Natural killer cell treated with Interleukin-12 subunit alpha and Interleukin-12 subunit beta and Interleukin-15 and Interleukin-18, amount 100 ng/mL, for 72 hours (primary cell): ENCODE measurements around the gene SAA4. TPM values are rescaled to one million over a fixed set of nuclear protein-coding genes. Genes with fewer than 3 reads are reported as not detected.
"Not testable (repeated sequence)": the region's sequence is repeated elsewhere in the genome, so short reads cannot be mapped to it uniquely, and the experiment has no call there.

Source experiments
- ATAC-seq, 2 donors: fragments of 150-1000 bp; cut with Tn5 transposase in 1 of 2; sonication (Bioruptor Pico), chemical (Tn5 transposase) in 1 of 2; 2 replicates each; pipeline ENCODE4 v1.10.0; 2021
- DNase-seq: peaks from one replicate; pipeline ENCODE4 v3.0.0; 2022; ENCODE audit warnings: low spot score
- H3K27ac Mint-ChIP-seq, 2 donors: 1 replicate in 1 of 2; 2 replicates in 1 of 2; pipeline ENCODE4 v1.8.0; 2022; ENCODE audit warnings: mixed read lengths in 2 of 2, mild to moderate bottlenecking in 1 of 2, moderate library complexity in 1 of 2
- H3K27me3 Mint-ChIP-seq, 2 donors: 1 replicate in 1 of 2; 2 replicates in 1 of 2; pipeline ENCODE4 v1.8.0; 2022; ENCODE audit warnings: mixed read lengths in 2 of 2
- H3K36me3 Mint-ChIP-seq: one replicate; pipeline ENCODE4 v1.8.0; 2022; ENCODE audit warnings: mixed read lengths
- H3K4me1 Mint-ChIP-seq, 2 donors: 1 replicate in 1 of 2; 2 replicates in 1 of 2; pipeline ENCODE4 v1.8.0; 2022; ENCODE audit warnings: low read depth in 2 of 2, mixed read lengths in 2 of 2, mild to moderate bottlenecking in 1 of 2
- H3K4me3 Mint-ChIP-seq: one replicate; pipeline ENCODE4 v1.8.0; 2022; ENCODE audit warnings: mixed read lengths
- H3K9me3 Mint-ChIP-seq: 2 replicates; pipeline ENCODE4 v1.8.0; 2022; ENCODE audit warnings: mixed read lengths
- total RNA-seq, 2 donors: library from RNA; stranded (reverse); gene quantifications; one replicate each; pipeline ENCODE4 v1.2.3, GENCODE V29; 2022

Gene SAA4
- total RNA-seq, 2 donors from 2014 or later, result not detected

DNA sequence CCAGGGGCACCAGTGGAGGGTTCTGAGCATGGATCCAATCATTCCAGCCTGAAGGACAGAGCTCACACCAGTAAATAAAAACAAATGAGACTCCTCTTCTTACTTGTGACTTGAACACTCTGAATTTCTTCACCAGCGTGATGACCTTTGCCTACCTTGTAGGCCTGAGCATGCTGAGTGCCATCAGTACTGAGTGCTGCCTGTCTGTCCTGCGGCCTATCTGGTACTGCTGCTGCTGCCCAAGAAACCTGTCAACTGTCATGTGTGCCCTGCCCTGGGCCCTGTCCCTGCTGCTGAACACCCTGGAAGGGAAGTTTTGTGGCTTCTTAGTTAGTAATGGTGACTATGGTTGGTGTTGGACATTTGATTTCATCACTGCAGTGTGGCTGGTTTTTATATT, 40.1 kb downstream of the SAA4 start:
- no peak overlapping the region for H3K27ac Mint-ChIP-seq
- DNase-seq, result no peak
- peak in 1 of 2 donors; percentile 57 for ATAC-seq
- H3K27me3 Mint-ChIP-seq, result peaks cover 24 to 28% of the 10 kb centered on the region in 2 donors
- no peak overlapping the region for H3K4me3 Mint-ChIP-seq
- H3K36me3 Mint-ChIP-seq, result no peaks in the 10 kb centered on the region
- no peaks in the 10 kb centered on the region for H3K9me3 Mint-ChIP-seq
- no peaks in the 10 kb centered on the region for H3K4me1 Mint-ChIP-seq

DNA sequence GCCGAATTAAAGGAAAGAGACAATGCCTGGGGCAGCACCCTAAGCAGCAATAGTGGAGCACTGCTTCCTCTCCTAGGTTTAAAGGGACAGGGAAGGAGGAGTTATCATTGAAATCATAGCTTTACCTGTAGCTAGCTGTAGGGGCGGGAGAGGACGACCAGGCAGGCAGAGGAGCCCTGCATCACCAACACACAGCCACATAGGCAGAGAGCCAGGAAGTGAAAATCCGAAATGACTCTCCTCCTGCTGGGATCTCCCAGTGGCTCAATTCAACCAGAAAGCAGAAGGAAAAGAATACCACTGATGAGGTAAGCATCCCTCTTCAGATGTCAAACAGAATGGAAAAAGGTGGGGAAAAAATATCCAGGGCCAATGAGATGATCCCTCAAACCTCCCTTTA, 43.6 kb downstream of the SAA4 start:
- peaks cover 19 to 25% of the 10 kb centered on the region in 2 donors for H3K27me3 Mint-ChIP-seq
- no peak for DNase-seq
- H3K36me3 Mint-ChIP-seq, result no peaks in the 10 kb centered on the region
- H3K4me3 Mint-ChIP-seq, result no peak overlapping the region
- H3K27ac Mint-ChIP-seq, result no peak overlapping the region
- no peak for ATAC-seq
- no peaks in the 10 kb centered on the region for H3K4me1 Mint-ChIP-seq
- H3K9me3 Mint-ChIP-seq, result no peaks in the 10 kb centered on the region

GRCh38 chr11:18191376-18191775, 45.2 kb downstream of the SAA4 start:
- Mint-ChIP-seq H3K27ac (no peak overlapping the region), H3K27me3 (peaks cover 21 to 30% of the 10 kb centered on the region in 2 donors), H3K36me3 (no peaks in the 10 kb centered on the region), H3K4me3 (no peak overlapping the region), H3K4me1 (no peaks in the 10 kb centered on the region), H3K9me3 (no peaks in the 10 kb centered on the region)
- DNase-seq, result no peak
- no peak for ATAC-seq

DNA sequence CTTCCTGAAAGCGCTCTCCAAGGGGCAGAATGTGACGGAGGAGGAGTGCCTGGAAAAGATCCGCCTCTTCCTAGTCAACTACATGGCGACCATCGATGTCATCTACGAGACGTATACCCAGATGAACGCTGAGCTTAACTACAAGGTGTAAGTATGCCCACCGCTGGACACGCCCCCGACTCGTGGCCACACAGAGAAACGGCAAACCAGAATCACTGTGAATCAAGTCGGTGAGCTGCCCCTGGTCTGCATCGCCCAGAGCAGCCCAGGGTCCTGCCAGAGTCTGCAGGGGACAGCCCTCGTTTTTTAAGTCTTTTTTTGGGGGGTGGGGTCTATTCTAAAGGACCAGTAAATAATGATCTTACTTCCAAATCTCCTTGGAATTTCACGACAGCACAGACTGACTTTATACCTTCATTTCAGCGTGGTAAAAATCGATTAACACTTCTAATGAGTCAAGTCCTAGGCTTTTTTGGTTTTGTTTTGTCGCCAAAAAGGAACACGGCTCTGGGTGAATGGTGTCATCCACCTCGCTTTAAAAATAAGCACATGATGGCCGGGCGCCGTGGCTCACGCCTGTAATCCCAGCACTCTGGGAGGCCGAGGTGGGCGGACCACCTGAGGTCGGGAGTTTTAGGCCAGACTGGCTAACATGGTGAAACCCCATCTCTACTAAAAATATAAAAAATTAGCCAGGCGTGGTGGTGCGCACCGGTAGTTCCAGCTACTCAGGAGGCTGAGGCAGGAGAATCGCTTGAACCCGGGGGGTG, 46.9 kb downstream of the SAA4 start:
- H3K9me3 Mint-ChIP-seq, DNase-seq, H3K4me3 Mint-ChIP-seq, H3K4me1 Mint-ChIP-seq, H3K27ac Mint-ChIP-seq, ATAC-seq, H3K36me3 Mint-ChIP-seq: not testable (repeated sequence)
- peaks cover 17 to 34% of the 10 kb centered on the region in 2 donors for H3K27me3 Mint-ChIP-seq

DNA sequence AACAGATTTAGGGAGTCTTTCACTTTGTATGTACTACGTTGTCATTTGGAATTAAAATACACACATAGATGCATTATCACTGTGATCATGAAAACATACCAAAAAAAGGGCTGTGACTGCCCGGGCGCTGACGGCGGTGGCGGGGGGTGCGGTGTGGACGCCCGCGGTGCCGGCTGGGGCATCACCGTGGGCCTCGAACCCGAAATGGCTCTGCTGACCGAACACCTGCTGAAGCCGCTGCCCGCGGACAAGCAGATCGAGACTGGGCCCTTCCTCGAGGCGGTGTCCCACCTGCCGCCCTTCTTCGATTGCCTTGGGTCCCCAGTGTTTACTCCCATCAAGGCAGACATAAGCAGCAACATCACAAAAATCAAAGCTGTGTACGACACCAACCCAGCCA, 47.8 kb downstream of the SAA4 start:
- no peak for DNase-seq
- ATAC-seq, result no peak
- H3K27ac Mint-ChIP-seq, result no peak overlapping the region

More for the DNA sequence above, 47.8 kb downstream of the SAA4 start:
- no peaks in the 10 kb centered on the region for H3K9me3 Mint-ChIP-seq
- no peak overlapping the region for H3K4me3 Mint-ChIP-seq
- H3K27me3 Mint-ChIP-seq, result peaks cover 17 to 34% of the 10 kb centered on the region in 2 donors
- H3K4me1 Mint-ChIP-seq, result no peaks in the 10 kb centered on the region
- no peaks in the 10 kb centered on the region for H3K36me3 Mint-ChIP-seq

Other genes starting within 250 kb of the SAA4 start
- 10 to 100 TPM; 28.8 to 50.7 TPM for gene SERGEF, start 223.8 kb downstream of the SAA4 start, total RNA-seq
- gene TPH1, start 190.5 kb downstream of the SAA4 start, total RNA-seq, result 1 to 10 TPM in 1 of 2 donors, under 1 TPM in 1; 0.36 to 1.2 TPM
- 10 to 100 TPM; 25.7 to 38.0 TPM for gene SAAL1, start 130.7 kb downstream of the SAA4 start, total RNA-seq
- not detected for gene MRGPRX3, start 104.2 kb downstream of the SAA4 start, total RNA-seq
- not detected for gene MRGPRX4, start 64.0 kb downstream of the SAA4 start, total RNA-seq
- not detected for gene SAA2, start 11.9 kb upstream of the SAA4 start, total RNA-seq
- not detected for gene SAA1, start 29.5 kb upstream of the SAA4 start, total RNA-seq
- gene HPS5, start 85.3 kb upstream of the SAA4 start, total RNA-seq, result 10 to 100 TPM; 16.5 to 21.3 TPM
- gene GTF2H1, start 85.8 kb upstream of the SAA4 start, total RNA-seq, result 10 to 100 TPM; 46.8 to 50.0 TPM
- 1,000 to 10,000 TPM in 1 of 2 donors, 100 to 1,000 TPM in 1; 958 to 1,144 TPM for gene LDHA, start 157.8 kb upstream of the SAA4 start, total RNA-seq
- not detected for gene LDHC, start 175.5 kb upstream of the SAA4 start, total RNA-seq
- gene LDHAL6A, start 219.1 kb upstream of the SAA4 start, total RNA-seq, result not detected